ENCODE measurements around the gene APP. TPM values are rescaled to one million over a fixed set of nuclear protein-coding genes. Genes with fewer than 3 reads are reported as not detected.

APP gene
- total RNA-seq, 3 donors from 2014 or later (not counting 1 experiment from before 2014, with no cell fraction given) = 5.1 to 10.6 (median 7.8) TPM

DNA sequence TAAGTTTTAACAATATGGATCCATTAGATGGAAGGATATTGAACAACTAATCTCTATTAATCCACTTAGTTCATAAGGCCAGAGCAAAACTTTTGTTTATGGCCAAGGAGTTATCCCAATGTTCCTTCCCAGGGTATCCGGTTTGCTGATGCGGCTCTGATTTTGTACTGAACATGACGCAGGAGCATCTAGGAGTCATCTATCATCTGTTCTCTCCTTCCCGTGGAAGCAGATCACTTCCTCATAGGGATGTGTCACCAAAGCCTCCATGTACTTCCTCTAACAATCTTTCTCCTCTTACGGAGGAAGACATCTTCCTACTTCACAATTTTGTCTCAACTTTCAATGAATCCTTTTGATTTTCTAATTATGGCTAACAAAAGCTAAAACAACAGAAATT, 206.6 kb downstream of the APP start:
- Histone ChIP-seq H3K4me1 (ENCODE audit: control insufficient read depth, insufficient read depth, low read length) (peaks cover 4% of the 10 kb centered on the region), H3K4me3 (ENCODE audit: low read length) (no peak overlapping the region), H3K36me3 (ENCODE audit: control insufficient read depth, insufficient read depth, low read length) (no peaks in the 10 kb centered on the region), H3K27me3 (ENCODE audit: control insufficient read depth, insufficient read depth, low read length) (no peaks in the 10 kb centered on the region), H3K27ac (ENCODE audit: low read length) (no peak overlapping the region), H3K9me3 (ENCODE audit: control insufficient read depth, insufficient read depth, low read length) (no peaks in the 10 kb centered on the region)
- Mint-ChIP-seq H3K27me3 (ENCODE audit: low read depth in 2 of 2) (no peaks in the 10 kb centered on the region), H3K27ac (no peak overlapping the region), H3K4me1 (peaks cover 0 to 5% of the 10 kb centered on the region in 2 donors), H3K9me3 (no peaks in the 10 kb centered on the region), H3K4me3 (no peak overlapping the region), H3K36me3 (no peaks in the 10 kb centered on the region)
- DNase-seq (no peak), ATAC-seq (no peak)
- WGBS (ENCODE audit: insufficient coverage) = 78% methylated on average over 5 of the region's 5 CpGs
- intact Hi-C loops (cut with micrococcal nuclease) = no loop called here
- no peak for TF ChIP-seq CTCF (IDR thresholded peaks at IDR 0.05)

GRCh38 chr21:25963181-25963580, 207.4 kb downstream of the APP start:
- Mint-ChIP-seq H3K4me3 (no peak overlapping the region), H3K4me1 (peaks cover 0 to 5% of the 10 kb centered on the region in 2 donors), H3K9me3 (no peaks in the 10 kb centered on the region), H3K36me3 (no peaks in the 10 kb centered on the region), H3K27ac (no peak overlapping the region), H3K27me3 (ENCODE audit: low read depth in 2 of 2) (no peaks in the 10 kb centered on the region)
- Histone ChIP-seq H3K4me1 (ENCODE audit: control insufficient read depth, insufficient read depth, low read length) (peaks cover 3% of the 10 kb centered on the region), H3K4me3 (ENCODE audit: low read length) (no peak overlapping the region), H3K27me3 (ENCODE audit: control insufficient read depth, insufficient read depth, low read length) (no peaks in the 10 kb centered on the region), H3K36me3 (ENCODE audit: control insufficient read depth, insufficient read depth, low read length) (no peaks in the 10 kb centered on the region), H3K9me3 (ENCODE audit: control insufficient read depth, insufficient read depth, low read length) (no peaks in the 10 kb centered on the region), H3K27ac (ENCODE audit: low read length) (no peak overlapping the region)
- intact Hi-C loops (cut with micrococcal nuclease) = no loop called here
- ATAC-seq = no peak
- DNase-seq = no peak
- TF ChIP-seq CTCF (IDR thresholded peaks at IDR 0.05) = no peak
- WGBS (ENCODE audit: insufficient coverage) = 82% methylated on average over 5 of the region's 5 CpGs

DNA sequence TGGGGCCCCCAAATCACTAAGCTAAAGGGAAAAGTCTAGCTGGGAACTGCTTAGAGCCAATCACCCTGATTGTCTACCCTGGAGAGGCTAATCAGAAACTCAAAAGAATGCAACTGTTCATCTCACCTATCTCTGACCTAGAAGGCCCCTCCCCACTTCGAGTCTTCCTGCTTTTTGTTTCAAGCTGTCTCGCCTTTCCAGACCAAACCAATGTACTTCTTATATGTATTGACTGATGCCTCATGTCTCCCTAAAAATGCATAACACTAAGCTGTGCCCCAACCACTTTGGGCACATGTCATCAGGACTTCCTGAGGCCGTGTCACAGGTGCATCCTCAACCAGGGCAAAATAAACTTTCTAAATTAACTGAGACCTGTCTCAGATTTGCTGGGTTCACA, 209.5 kb downstream of the APP start:
- Mint-ChIP-seq H3K4me1 (no peaks in the 10 kb centered on the region), H3K27ac (no peak overlapping the region), H3K4me3 (no peak overlapping the region), H3K9me3 (no peaks in the 10 kb centered on the region), H3K27me3 (ENCODE audit: low read depth in 2 of 2) (no peaks in the 10 kb centered on the region), H3K36me3 (no peaks in the 10 kb centered on the region)
- intact Hi-C loops (cut with micrococcal nuclease) = no loop called here
- Histone ChIP-seq H3K27me3 (ENCODE audit: control insufficient read depth, insufficient read depth, low read length) (no peaks in the 10 kb centered on the region), H3K27ac (ENCODE audit: low read length) (no peak overlapping the region), H3K4me3 (ENCODE audit: low read length) (no peak overlapping the region), H3K4me1 (ENCODE audit: control insufficient read depth, insufficient read depth, low read length) (no peaks in the 10 kb centered on the region), H3K36me3 (ENCODE audit: control insufficient read depth, insufficient read depth, low read length) (no peaks in the 10 kb centered on the region), H3K9me3 (ENCODE audit: control insufficient read depth, insufficient read depth, low read length) (no peaks in the 10 kb centered on the region)
- no peak for DNase-seq
- ATAC-seq = no peak
- WGBS (ENCODE audit: insufficient coverage) = 24% methylated on average over 3 of the region's 3 CpGs
- TF ChIP-seq CTCF (IDR thresholded peaks at IDR 0.05) = no peak

DNA sequence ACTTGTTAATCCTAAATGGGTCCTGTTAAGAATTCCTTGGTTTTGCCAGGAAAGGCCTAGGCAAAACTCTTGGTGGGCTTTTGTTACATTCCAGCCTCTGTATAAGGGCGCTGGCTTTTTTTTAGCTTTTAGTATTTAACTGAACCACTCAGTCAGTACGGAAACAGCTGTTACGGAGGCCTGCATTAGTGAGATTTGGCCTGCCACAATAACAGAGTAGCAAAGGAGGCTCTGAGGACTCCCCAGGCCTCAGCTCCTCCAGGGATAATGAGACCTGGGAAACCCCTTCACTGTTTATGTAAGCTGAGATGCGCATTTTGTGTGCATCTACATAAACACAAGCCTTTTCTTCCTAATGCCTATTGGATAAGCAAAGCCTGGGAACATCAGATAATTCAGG, 210.2 kb downstream of the APP start:
- Histone ChIP-seq H3K36me3 (ENCODE audit: control insufficient read depth, insufficient read depth, low read length) (no peaks in the 10 kb centered on the region), H3K9me3 (ENCODE audit: control insufficient read depth, insufficient read depth, low read length) (no peaks in the 10 kb centered on the region), H3K4me3 (ENCODE audit: low read length) (no peak overlapping the region), H3K4me1 (ENCODE audit: control insufficient read depth, insufficient read depth, low read length) (no peaks in the 10 kb centered on the region), H3K27me3 (ENCODE audit: control insufficient read depth, insufficient read depth, low read length) (no peaks in the 10 kb centered on the region), H3K27ac (ENCODE audit: low read length) (no peak overlapping the region)
- ATAC-seq = no peak
- 82% methylated on average over 4 of the region's 4 CpGs for WGBS (ENCODE audit: insufficient coverage)
- no peaks in the 10 kb centered on the region for H3K27me3 Mint-ChIP-seq (ENCODE audit: low read depth in 2 of 2)
- DNase-seq = no peak
- no peak overlapping the region for H3K4me3 Mint-ChIP-seq
- TF ChIP-seq CTCF (IDR thresholded peaks at IDR 0.05) = no peak
- no peaks in the 10 kb centered on the region for H3K36me3 Mint-ChIP-seq
- H3K9me3 Mint-ChIP-seq = no peaks in the 10 kb centered on the region
- intact Hi-C loops (cut with micrococcal nuclease) = no loop called here
- no peak overlapping the region for H3K27ac Mint-ChIP-seq
- H3K4me1 Mint-ChIP-seq = no peaks in the 10 kb centered on the region
